Measurements from ENCODE around the gene RNF26. TPM values are rescaled to one million over a fixed set of nuclear protein-coding genes. Genes with fewer than 3 reads are reported as not detected.
A peak's percentile ranks its signal among the peaks of the same experiment; 100 is the strongest.

RNF26 gene
- total RNA-seq, 1 donor from 2014 or later: 34.2 TPM

DNA sequence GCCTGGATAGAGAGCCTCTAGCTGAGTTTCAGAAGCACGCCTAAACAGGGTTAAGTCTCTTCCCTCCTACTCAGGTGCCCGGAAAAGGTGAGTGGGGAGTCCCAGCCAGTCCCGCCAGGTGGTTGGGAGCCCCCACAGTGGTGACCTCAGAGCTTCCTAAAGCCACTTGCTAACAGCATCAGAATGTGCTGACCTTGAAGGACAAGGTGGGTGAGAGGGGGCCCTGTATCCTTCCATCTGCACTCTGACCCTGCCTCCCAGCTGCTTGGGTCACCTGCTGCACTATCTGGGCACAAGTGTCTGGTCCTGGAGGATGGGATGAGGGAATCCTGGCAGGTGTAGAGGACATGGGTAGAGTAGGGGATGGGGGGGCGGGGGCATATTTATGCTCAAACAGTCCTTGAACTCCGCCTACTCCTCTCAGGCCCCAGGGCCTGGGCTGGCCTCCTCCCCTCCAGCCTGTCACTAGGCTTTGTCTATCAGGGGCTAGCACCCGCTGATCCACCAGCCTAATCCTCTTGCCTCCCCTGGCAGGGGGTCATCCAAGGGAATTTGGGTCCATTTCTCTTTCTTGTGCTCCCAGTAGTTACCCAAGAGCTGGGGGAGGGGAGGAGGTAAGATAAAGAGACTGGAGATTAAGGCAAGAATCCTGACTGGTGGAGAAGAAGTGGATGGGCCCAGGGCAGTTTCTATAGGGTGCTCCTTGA lies 43.8 kb downstream of the RNF26 start:
- Mint-ChIP-seq H3K27ac (peak overlapping the region; percentile 57), H3K4me1 (ENCODE audit: low read depth) (peaks cover 30% of the 10 kb centered on the region)
- DNase-seq (ENCODE audit: low spot score, unreplicated experiment): no peak

DNA sequence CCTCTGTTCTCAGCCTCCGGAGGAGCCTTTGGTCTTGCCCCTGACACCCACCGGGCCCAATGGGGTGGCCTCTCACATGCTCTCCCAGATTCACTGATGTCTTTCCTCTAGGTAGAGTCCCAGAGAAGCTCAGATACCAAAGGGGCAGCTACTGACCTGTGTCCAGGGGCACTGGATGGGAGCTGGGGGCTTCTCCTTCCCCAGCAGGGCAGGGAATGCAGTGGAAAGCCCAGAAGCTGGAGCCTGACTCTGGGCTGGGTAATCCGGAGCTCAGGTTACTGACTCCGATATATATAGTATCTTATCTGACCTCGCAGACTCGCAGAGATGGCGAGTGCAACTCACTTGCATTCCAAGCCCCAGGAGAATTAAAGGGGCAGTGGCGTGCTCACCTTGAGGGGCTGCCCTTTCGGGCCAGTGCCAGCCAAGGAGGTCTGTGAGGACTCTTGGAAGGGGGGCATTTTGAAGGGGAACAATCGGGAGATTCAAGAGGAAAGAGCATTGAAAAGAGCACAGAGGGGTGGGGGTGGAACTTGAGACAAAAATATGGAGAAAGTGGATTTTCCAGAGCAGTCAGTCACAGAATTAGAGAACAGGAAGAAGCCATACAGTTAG lies 44.6 kb downstream of the RNF26 start:
- TF ChIP-seq, protein P1, sequence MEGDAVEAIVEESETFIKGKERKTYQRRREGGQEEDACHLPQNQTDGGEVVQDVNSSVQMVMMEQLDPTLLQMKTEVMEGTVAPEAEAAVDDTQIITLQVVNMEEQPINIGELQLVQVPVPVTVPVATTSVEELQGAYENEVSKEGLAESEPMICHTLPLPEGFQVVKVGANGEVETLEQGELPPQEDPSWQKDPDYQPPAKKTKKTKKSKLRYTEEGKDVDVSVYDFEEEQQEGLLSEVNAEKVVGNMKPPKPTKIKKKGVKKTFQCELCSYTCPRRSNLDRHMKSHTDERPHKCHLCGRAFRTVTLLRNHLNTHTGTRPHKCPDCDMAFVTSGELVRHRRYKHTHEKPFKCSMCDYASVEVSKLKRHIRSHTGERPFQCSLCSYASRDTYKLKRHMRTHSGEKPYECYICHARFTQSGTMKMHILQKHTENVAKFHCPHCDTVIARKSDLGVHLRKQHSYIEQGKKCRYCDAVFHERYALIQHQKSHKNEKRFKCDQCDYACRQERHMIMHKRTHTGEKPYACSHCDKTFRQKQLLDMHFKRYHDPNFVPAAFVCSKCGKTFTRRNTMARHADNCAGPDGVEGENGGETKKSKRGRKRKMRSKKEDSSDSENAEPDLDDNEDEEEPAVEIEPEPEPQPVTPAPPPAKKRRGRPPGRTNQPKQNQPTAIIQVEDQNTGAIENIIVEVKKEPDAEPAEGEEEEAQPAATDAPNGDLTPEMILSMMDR (IDR thresholded peaks at IDR 0.05; ENCODE audit: unreplicated experiment): no peak
- peak overlapping the region; percentile 25 for H3K4me3 Mint-ChIP-seq (ENCODE audit: low read depth)
- H3K36me3 Mint-ChIP-seq (ENCODE audit: insufficient read depth): no peaks in the 10 kb centered on the region
- peak overlapping the region; percentile 57 for H3K27ac Mint-ChIP-seq
- H3K9me3 Mint-ChIP-seq (ENCODE audit: low read depth): no peaks in the 10 kb centered on the region
- no peak for DNase-seq (ENCODE audit: low spot score, unreplicated experiment)
- peaks cover 18% of the 10 kb centered on the region for H3K27me3 Mint-ChIP-seq
- peaks cover 30% of the 10 kb centered on the region for H3K4me1 Mint-ChIP-seq (ENCODE audit: low read depth)

More for the DNA sequence above, 43.8 kb downstream of the RNF26 start:
- H3K4me3 Mint-ChIP-seq (ENCODE audit: low read depth): no peak overlapping the region
- TF ChIP-seq, protein P1 (IDR thresholded peaks at IDR 0.05; ENCODE audit: unreplicated experiment): no peak
- no peaks in the 10 kb centered on the region for H3K36me3 Mint-ChIP-seq (ENCODE audit: insufficient read depth)
- H3K9me3 Mint-ChIP-seq (ENCODE audit: low read depth): no peaks in the 10 kb centered on the region
- H3K27me3 Mint-ChIP-seq: peaks cover 18% of the 10 kb centered on the region

DNA sequence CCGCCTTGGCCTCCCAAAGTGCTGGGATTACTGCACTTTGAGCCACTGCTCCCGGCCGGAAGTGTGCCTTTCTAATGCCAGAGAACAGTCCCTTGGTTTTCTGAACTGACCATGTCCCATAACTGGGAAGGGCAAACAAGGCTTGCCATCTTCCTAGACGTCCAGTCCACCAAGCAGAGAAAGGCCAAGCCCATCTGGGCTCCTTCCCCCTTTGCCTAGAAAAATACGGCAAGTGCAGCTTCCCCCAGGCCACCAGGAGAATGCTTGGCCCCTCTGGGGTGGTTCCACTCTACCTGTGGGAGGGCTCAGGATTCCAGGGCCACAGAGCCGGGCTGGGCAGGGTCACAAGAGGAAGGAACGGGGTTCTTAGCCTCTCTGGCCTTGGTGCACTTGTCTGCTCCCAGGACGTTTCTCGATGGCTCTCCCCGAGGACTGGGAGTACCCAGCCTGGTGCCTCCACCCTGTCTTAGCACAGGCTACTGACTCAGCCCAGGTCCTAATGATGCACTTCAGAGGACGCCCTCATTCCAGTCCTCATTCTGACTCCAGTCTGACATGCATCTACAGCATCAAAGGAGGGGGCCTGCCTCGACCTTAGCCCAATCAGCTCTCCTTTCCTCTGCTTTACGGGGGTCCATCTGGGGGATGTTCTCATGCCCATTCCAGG lies 46.0 kb downstream of the RNF26 start:
- Mint-ChIP-seq H3K27ac (no peak overlapping the region), H3K36me3 (ENCODE audit: insufficient read depth) (no peaks in the 10 kb centered on the region), H3K4me3 (ENCODE audit: low read depth) (no peak overlapping the region)

DNA sequence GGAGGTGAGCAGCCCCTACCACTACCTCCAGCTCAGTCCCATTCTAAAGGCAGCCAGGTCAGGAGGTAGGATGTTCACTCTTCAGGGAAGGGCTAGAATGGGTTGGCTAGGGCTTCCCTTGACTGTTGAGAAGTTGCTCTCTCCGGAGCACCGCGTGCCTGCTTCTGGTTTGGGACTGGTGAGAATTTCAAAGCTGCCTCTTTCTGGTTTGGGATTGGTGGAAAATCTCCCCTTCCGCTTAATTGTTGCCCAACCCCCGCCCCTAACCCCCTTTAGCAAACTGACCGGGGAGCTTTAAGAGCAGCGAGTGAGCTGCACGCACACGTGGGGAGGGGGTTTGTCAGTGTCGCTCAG lies 46.5 kb downstream of the RNF26 start:
- H3K4me1 Mint-ChIP-seq (ENCODE audit: low read depth): peaks cover 28% of the 10 kb centered on the region
- no peak for DNase-seq (ENCODE audit: low spot score, unreplicated experiment)

More for the DNA sequence above, 46.0 kb downstream of the RNF26 start:
- TF ChIP-seq, protein P1 (IDR thresholded peaks at IDR 0.05; ENCODE audit: unreplicated experiment): no peak
- DNase-seq (ENCODE audit: low spot score, unreplicated experiment): no peak
- no peaks in the 10 kb centered on the region for H3K9me3 Mint-ChIP-seq (ENCODE audit: low read depth)
- H3K4me1 Mint-ChIP-seq (ENCODE audit: low read depth): peaks cover 29% of the 10 kb centered on the region
- peaks cover 18% of the 10 kb centered on the region for H3K27me3 Mint-ChIP-seq

More for the DNA sequence above, 46.5 kb downstream of the RNF26 start:
- Mint-ChIP-seq H3K27me3 (peaks cover 18% of the 10 kb centered on the region), H3K9me3 (ENCODE audit: low read depth) (no peaks in the 10 kb centered on the region), H3K36me3 (ENCODE audit: insufficient read depth) (no peaks in the 10 kb centered on the region), H3K4me3 (ENCODE audit: low read depth) (no peak overlapping the region), H3K27ac (no peak overlapping the region)
- TF ChIP-seq, protein P1 (IDR thresholded peaks at IDR 0.05; ENCODE audit: unreplicated experiment): no peak

All from progenitor cell of endocrine pancreas (in vitro differentiated cells).